Fibroblast of skin of right quadriceps (primary cell): ENCODE data around the gene MRPL54.

Experiments used
- DNase-seq: peaks from one replicate; pipeline ENCODE4 v3.0.0-alpha.2; 2013

Gene MRPL54

DNA sequence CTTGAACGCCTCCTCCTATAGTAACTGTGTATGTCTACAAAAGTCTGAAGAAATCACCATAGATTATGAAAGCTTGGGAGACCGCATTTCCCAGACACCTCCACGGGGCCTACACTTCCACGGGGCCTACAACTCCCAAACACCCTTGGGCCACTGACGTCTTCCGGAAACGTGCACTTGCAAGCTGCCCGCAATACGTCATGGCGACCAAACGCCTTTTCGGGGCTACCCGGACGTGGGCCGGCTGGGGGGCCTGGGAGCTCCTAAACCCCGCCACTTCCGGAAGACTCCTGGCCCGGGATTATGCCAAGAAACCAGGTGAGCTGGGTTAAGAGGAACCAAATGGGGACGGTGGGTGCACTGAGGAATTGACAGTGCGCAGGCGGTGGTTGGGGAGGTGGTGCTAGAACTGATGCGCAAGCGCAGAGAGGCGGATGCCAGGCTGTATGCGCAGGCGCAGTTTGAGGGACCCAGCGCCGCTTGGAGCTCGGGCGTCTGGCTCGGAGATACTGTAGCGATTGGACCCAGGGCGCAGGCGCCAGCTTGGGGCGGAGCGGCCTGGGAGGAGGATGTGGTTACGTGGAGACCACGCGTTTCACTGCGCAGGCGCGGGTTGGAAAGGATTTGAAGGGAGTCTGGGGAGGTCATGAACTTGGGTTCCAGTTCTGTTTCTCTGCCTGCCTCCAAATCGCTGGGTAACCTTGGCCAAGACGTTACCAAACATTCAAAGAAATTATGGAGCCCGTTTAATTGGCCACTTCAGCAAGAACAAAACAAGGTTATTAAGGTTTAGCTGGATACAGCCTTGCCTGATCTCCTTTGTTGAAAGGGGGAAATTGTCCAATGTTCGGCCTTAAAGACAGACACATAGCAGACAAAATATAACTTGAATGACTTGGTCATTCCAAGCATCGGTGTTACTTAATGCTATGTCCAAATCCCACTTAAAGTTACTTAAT is at the start of gene MRPL54:
Gene MRPL54, plus strand, starts transcription at position 182 of the 959 bp plus-strand sequence. Its CDS starts 19 bp downstream, at position 201.
- peak; percentile 98 for DNase-seq

DNA sequence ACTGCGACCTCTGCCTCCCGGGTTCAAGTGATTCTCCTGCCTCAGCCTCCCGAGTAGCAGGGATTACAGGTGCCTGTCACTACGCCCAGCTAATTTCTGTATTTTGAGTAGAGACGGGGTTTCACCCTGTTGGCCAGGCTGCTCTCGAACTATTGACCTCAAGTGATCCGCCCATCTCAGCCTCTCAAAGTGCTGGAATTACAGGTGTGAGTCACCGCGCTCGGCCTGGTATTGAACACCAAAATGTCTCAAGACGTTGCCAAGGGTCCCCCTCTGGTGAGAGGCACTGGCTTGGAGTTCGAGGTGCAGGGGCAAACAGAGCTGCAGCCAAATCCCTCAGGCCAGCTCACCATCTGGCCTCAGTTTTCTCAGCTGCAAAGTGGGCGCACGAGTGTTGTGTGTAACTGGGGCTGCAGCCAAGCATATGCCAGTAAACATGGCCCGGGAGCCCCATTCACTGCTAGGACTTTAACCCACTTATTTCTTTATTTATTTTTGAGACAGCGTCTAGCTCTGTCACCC is 46.3 kb upstream of the MRPL54 start:
- DNase-seq = no peak

DNA sequence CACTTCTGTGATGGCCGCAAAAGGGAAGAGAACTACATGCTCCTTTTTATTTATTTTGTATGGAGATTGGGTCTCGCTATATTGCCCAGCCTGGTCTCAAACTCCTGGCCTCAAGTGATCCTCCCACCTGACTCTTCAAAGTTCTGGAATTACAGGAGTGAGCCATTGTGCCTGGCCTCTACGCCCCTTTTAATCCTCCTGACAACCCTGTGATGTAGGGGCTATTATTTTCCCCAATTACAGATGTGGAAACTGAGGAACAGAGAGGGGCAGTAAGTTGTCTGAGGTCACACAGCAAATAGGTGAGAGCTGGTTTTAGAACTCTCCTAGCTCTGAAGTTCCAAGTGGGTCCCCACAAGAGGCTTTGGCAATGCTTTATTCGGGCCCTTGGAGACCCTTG is 42.6 kb upstream of the MRPL54 start:
- DNase-seq = no peak

DNA sequence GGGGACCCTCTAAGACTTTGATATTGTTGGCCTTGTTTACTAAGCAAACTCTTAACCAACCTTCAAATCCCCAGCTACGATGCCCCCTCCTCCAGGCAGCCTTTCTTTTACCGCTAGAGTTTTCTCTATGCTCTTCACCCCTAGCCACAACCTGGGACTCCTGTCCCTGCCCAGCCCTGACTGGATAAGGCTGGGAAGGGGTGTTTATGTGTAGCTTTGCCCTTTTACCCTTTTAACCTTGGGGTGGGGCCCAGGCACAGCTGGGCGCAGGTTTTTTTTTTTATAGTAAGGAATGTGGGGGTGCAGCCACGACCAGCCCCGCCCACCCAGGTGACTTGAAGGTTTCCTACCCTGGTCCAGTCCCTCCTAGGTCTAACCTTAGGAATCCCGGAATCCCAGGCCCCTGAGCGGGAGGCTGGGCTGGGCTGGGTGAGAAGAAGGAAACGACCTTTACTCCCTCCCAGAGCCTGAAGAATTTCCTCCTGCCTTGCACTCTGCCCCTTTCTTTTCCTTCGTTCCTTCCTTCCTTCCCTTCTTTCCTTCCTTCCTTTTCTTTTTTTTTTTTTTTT is 42.0 kb upstream of the MRPL54 start:
- no peak for DNase-seq

DNA sequence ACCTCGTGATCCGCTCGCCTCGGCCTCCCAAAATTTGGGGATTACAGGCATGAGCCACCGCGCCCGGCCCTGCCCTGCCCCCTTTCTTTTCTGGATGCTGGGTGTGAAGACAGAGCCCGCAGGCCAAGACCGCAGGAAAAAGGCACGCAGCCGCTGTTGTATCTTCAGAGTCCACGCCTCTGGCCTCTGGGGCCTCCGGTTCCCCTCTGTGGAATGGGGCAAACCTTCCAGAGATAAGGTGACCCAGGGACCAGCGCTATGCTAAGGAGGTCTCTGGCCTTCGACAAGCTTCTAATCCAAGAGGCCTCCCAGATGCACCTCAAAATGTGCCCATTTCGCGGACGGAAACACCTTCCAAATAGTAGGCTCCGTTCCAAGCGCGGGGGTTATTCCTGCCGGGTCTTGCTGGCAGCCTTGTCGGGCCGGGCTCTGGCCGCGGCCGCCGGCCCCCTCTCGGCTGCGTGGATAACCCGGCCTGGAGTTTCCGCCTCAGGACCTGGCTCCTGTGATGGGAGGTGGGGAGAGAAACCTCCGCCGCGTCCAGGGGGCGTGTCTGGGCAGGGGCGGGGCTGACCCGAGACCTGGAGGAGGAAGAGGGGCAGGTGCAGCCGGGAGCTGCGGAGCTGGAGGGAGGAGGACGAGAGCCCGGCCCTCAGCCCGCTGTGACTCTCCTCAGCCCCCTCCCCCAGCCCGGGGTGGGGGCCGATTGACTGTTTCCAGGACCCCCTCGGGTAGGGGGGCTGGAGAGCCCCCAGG is 41.2 kb upstream of the MRPL54 start:
- peak; percentile 71 for DNase-seq

DNA sequence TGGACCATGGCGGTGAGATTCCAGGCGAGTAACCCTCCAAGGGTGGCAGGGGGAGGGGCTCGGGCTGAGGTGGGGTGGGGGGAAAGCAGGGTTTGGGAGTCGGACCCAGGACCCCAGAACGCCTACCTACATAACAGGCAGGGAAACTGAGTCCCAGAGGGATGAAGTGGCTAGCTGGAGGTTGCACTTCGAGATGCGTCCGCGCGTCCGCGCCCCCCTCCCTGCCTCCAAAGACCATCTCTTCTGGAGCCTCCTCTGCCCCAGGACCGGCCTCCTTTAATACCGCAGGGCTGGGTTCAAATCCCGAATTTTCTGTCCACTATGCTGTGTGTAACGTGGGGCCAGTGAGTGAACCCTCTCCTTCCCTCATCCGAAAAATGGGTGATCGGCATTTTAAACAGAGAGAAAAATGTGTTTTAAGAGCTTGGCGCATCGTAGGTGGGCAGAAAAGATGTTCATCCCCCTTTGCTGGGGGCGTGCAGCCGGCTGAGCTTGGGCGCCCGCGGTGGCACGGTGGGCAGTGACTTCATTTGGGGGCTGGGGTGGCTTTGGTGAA is 40.5 kb upstream of the MRPL54 start:
- DNase-seq = no peak

DNA sequence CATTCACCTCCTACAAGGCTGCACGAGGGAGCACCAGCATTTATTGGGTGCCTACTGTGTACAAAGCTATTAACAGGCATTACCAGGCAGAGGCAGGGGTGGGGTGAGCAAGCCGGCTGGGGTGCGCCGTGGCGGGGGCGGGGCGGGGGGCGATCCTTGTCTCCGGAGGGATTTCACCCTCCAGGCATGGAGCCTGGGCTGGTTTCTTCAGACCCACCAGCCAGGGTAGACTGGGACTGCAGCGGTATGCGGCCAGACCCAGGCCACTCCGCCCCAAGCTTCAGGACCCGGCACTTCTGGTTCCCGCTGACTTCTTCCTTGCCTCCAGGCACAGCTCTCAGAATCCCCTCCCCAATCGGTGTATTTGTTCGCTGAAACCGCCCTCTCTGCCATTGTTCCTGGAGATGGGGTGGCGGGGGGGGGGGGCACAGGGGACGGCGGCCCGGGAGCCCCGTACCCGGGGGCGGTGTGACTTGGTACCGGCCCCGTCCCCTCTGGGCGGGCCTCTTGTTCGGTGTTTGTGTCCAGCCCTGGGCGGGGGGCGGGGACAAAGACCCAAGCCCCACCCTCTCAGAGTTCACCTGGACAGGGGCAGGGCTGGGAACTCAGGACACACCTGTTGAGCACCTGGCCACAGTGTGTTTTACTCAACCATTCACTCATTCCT is 39.9 kb upstream of the MRPL54 start:
- no peak for DNase-seq

DNA sequence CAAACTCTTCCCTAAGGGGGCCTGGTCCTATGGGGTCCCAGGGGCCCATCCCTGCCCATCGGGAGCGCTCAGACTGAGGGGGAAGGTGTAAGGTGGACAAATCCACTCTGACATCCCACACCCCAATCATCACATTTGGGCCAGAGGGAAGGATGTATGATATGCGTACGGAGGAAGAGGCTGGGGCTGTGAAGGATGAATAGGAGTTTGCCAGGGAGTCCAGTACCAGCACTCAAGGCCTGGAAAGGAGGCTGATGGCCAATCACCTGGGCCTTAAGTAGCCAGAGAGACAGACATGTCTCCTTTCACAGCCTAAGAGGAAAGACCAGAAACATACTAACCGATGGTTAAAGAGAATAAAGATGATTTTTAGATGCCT is 39.4 kb upstream of the MRPL54 start:
- DNase-seq = no peak

DNA sequence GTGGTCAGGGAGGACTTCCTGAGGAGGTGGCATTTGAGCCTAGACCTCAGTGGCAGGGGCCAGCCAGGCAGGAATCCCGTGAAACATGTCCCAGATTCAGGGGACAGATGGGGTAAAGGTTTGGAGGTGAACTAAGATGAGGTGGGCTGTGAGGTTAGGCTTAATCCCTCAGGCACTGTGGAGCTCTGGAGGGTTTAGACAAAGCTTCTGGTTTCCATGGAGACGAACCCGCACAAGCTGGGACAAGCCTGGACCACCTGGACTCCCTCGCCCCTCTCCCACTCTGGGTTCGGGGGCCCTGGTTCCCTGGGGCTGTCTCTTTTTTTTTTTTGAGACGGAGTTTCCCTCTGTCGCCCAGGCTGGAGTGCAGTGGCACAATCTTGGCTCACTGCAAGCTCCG is 38.6 kb upstream of the MRPL54 start:
- DNase-seq = no peak

DNA sequence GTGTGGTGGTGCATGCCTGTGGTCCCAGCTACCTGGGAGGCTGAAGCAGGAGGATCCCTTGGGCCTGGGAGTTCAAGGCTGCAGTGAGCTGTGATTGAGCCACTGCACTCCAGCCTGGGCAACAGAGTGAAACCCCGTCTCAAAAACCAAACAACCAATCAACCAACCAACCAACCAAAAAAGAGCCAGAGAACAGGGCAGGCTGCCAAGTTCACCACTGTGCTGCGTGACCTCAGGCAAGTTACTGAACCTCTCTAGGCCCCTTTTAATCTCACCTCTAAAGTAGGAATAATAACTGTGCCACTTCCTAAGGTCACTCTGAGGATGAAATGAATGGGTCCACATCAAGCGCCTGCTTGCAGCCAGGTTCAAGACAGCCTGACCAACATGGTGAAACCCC is 37.4 kb upstream of the MRPL54 start:
- DNase-seq = no peak

DNA sequence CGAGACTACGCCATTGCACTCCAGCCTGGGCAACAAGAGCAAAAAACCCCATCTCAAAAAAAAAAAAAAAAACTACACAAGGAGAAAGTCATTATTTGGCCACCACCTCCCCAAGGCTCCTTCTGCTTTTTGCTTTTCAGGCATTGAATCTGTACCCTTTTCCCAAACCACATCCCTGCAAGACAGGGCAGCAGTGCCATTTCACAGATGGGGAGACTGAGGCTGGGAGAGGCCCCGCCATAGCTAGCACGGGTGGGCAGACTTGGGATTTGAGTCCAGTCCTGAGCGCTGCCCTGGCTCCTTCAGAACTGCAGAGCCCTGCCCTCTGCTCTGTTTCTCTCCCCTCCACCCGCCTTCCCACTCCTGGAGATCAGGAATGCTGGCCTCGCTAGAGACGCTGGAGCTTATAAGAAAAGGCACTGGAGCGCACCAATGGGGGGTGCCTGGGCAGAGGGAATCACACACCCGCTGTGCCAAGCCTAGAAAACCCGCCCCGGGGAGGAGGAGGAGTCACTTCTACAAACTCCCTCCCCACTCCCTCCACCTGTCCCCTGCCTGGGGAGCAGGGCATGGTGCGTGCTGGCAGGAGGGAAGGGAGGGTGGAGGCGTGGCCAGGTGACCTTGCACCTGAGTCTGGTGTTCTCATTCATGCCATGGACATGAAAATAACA is 36.7 kb upstream of the MRPL54 start:
- DNase-seq = no peak

DNA sequence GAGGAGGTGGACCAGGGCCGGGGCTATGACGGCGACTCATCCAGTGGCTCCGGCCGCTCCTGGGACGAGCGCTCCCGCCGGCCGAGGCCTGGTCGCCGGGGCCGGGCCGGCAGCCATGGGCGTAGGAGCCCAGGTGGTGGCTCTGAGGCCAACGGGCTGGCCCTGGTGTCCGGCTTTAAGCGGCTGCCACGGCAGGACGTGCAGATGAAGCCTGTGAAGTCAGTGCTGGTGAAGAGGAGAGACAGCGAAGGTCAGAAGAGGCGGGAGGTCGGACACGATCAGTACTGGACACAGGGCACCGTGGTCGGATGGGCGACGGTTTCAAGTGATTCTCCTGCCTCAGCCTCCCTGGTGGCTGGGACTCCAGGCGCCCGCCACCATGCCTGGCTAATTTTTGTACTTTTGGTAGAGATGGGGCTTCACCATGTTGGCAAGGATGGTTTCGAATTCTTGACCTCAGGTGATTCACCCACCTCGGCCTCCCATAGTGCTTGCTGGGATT is 32.0 kb upstream of the MRPL54 start:
- no peak for DNase-seq

DNA sequence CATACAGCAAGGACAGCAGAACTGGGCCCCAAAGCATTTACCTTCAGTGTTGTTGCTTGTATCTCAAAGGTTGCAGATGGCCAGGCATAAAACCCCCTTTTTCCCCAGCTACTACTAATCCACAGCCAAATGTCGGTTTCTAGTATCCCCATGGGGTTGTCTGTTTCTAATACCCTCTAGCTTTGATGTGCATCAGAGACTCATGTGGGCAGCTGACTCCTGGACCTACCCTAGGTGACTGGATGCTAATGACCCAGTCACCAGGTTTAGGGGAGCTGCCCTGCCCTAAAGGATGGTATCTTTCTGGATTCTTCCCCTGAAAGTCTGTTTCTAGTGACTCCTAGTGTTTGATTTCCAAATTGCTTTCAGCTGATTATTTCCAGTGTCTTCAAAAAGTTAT is 30.4 kb upstream of the MRPL54 start:
- DNase-seq = no peak

DNA sequence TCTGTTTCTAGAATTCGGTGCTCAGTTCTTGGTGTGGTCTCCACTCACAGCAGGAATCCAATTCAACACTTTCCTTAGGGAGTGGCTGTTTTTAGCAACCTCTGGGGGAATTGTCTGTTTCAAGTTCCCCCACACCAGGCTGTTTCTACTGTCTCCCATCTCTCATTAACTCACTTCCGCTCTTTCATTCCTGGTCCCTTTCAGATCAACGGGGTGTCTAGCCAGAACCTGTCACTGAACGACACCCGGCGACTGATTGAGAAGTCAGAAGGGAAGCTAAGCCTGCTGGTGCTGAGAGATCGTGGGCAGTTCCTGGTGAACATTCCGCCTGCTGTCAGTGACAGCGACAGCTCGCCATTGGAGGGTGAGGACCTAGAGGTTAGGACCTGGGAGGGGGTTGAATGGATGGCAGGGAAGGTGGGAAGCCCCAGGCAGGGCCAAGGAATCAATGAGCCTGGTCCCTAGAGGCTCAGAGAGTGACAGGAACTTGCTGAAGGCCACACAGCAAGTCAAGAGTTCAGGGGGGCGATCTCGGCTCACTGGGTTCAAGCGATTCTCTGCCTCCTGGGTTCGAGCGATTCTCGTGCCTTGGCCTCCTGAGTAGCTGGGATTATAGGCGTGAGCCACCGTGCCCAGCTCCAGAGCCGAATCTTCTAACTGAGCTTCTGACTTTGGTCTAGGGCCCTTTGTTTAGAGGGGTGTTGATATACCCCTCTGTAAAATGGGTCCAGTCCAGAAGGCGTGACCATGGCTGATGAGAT is 28.8 kb upstream of the MRPL54 start:
- DNase-seq = no peak

DNA sequence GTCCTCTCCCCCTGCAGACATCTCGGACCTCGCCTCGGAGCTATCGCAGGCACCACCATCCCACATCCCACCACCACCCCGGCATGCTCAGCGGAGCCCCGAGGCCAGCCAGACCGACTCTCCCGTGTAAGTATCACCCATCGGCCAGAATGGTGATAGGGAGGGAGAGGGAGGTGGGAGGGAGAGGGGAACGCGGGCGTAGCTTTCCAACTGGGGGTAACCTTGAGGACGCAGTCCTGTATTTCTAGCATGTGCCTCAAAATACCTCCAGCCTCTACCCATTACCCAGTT is 28.2 kb upstream of the MRPL54 start:
- DNase-seq = no peak

DNA sequence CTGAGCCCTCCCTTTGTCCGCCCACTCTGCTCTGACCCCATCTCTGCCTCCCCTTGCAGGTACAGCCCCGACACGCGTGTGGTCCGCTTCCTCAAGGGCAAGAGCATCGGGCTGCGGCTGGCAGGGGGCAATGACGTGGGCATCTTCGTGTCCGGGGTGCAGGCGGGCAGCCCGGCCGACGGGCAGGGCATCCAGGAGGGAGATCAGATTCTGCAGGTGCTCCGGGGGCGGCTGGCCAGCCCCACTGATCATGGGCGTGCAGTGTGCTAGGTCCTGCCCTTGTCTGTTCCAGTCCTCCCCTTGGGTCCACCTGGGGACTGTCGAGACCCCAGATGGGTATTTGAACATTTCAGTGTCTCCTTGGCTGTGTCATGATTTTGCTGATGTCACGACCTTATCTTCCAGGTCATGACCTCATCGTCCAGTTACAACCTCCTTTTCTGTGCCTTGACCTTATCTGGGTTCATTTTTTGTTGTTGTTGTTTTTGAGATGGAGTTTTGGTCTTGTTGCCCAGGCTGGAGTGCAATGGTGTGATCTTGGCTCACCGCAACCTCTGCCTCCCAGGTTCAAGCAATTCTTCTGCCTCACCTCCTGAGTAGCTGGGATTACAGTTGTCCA is 26.3 kb upstream of the MRPL54 start:
- DNase-seq = no peak

DNA sequence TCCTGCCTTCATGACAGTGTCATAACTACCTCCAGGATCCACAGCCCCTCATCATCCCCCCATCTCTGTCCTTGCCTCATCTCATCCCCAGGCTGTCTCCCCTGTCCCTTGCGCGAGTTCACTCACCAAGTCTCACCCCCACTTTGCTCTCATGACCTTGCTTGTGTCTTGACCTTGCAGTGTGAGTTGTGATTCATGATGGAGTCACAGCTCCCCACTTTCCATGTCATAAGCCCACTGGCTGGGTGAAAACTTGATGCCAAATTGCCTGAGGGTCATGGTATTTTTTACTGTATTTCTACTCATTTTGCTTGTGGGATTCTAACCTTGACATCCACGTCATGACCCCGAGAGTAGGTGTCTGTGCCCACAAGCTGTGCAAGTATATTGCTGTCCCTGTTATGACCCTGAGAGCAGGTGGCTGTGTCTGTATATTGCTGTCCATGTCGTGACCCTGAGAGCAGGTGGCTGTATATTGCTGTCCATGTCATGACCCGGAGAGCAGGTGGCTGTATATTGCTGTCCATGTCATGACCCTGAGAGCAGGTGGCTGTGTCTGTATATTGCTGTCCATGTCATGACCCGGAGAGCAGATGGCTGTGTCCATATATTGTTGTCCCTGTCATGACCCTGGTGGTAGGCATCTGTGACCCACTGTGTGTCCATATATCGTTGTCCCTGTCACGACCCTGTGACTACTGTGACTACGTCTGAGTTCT is 24.8 kb upstream of the MRPL54 start:
- no peak for DNase-seq

DNA sequence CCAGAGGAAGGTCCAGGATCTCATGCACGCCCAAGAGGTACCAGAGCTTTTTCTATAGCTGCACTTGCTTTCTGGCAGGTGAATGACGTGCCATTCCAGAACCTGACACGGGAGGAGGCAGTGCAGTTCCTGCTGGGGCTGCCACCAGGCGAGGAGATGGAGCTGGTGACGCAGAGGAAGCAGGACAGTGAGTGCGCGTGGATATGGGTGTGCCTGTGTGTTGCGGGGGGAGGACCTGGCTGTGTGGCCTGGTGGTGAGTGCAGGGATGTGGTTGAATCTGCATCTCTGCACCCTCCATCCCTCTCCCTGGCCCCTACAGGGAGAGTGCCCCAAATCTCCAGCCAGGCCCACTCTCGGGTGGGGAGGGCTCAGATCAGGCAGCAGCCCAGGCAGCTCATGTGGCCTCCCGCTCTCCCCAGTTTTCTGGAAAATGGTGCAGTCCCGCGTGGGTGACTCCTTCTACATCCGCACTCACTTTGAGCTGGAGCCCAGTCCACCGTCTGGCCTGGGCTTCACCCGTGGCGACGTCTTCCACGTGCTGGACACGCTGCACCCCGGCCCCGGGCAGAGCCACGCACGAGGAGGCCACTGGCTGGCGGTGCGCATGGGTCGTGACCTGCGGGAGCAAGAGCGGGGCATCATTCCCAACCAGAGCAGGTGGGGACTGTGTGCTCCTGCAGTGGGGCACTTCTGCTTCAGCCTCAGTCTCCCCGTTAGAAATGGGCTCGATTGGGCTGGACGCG is 23.8 kb upstream of the MRPL54 start:
- DNase-seq = no peak

DNA sequence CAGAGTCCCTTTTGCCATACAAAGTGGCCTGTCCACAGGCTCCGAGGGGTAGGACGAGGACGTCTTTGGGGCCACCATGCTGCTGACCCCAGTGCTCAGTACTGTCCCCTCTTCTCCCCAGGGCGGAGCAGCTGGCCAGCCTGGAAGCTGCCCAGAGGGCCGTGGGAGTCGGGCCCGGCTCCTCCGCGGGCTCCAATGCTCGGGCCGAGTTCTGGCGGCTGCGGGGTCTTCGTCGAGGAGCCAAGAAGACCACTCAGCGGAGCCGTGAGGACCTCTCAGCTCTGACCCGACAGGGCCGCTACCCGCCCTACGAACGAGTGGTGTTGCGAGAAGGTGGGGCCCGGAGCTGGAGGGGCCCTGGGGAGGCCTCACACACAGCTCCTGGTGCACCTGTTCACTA is 22.1 kb upstream of the MRPL54 start:
- DNase-seq = no peak
